HUDEP-2 (cell line): Measurements from ENCODE around the gene SLITRK4.

Source experiments
- DNase-seq, 76 experiments: peaks; one replicate each; lab custom pipeline; 2025; ENCODE audit not compliant: unreplicated experiment in 76 of 76; lab: John Stamatoyannopoulos, UW

SLITRK4 gene, protein sequence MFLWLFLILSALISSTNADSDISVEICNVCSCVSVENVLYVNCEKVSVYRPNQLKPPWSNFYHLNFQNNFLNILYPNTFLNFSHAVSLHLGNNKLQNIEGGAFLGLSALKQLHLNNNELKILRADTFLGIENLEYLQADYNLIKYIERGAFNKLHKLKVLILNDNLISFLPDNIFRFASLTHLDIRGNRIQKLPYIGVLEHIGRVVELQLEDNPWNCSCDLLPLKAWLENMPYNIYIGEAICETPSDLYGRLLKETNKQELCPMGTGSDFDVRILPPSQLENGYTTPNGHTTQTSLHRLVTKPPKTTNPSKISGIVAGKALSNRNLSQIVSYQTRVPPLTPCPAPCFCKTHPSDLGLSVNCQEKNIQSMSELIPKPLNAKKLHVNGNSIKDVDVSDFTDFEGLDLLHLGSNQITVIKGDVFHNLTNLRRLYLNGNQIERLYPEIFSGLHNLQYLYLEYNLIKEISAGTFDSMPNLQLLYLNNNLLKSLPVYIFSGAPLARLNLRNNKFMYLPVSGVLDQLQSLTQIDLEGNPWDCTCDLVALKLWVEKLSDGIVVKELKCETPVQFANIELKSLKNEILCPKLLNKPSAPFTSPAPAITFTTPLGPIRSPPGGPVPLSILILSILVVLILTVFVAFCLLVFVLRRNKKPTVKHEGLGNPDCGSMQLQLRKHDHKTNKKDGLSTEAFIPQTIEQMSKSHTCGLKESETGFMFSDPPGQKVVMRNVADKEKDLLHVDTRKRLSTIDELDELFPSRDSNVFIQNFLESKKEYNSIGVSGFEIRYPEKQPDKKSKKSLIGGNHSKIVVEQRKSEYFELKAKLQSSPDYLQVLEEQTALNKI

DNA sequence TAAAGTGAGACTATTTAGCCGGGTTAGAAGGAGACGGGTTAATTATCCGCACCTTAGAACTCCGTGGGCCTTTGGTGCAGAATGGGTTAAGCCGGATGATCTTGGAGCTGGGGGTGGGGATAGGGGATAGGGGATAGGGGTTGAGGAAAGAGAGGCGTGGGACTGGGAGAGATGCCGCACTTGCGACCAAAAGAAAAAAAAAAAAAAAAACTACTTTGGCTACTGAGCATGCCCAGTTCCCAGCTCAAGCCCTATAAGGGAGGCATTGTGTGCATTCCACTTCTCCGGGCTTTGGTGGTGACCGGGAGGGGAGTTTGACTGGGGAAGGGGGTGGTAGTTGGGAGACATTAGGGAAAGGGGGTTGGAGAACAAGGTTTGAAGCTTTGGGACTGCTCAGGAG is at the start of gene SLITRK4:
SLITRK4 (minus strand) TSS at position 187 of the 400 bp plus-strand sequence. CDS start 4,993 bp downstream, outside the sequence.
- DNase-seq: no peak

DNA sequence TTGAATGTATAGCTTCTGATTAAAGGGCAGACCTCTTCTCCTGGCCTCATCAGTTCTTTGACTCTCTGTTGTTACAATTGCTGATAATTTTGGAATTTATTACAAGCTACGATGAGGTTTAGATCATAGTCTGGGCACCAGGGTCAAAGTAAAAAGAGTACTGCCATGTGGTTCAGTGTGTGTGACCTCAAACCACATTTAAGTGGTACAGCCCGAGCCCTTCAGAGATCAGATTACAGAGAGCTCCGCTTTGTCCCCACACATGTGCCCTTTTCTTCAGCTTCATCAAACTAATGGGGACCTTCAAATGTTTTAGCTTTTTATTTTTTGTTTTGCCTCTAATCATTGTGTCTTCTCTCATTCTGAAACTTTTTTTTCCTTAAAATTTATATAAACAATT is 47.6 kb upstream of the SLITRK4 start:
- DNase-seq: no peak

DNA sequence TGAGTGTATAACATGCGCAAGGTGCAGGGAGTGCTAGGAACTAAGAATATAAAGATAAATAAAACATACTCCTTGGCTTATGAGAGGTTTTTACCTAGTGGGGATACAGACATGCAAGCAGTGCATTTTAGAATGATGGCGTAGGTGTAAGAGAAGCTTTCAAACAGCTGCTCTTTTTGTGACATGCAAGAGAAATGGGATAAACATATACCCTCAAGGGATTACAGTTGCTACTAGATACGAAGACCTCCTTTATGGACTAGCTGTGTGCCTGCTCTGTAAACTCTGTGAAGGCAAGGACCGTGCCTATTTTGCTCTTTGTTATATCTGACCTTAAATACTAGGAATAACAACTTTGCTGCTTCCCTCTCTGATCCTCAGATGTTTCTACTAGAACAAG is 39.0 kb upstream of the SLITRK4 start:
- DNase-seq: no peak

DNA sequence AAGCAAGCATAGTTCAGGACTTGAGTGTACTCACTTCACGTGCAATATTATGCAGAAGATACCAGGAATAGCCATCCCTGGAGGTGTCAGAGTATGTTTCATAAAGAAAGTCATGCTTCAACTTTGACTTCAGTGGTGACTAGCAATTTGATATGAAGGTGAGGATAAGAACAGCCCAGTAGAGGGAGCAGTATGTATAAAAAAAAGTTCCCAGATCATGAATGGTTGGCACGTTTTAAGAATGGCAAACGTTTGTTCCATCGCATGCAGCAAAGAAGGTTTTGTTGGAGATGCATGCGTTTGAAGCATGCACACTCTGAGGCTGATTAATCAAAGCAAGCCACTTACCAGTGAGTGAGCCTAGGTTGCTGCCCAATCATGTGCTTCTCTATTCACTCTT is 33.5 kb upstream of the SLITRK4 start:
- DNase-seq: peak in 1 of 76 experiments; percentile 6

DNA sequence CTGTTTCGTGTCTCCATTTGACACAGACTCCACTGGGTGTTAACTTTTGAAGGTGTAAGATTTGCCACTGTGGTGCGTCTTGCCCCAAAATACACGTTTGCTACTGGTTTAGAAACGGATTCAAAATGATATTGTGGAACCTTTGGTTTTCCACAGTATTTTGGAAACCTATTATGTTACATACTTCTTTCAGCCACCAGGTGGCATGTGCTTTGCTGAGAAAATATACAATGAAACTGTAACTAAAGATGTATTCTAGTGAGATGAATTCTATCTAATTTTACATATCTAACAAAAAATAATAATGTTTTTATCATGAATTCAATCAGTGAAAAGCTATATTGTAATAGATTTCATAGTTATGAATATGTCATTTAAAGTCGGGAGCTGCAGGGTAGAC is 28.4 kb upstream of the SLITRK4 start:
- DNase-seq: peak in 1 of 76 experiments; percentile 0

DNA sequence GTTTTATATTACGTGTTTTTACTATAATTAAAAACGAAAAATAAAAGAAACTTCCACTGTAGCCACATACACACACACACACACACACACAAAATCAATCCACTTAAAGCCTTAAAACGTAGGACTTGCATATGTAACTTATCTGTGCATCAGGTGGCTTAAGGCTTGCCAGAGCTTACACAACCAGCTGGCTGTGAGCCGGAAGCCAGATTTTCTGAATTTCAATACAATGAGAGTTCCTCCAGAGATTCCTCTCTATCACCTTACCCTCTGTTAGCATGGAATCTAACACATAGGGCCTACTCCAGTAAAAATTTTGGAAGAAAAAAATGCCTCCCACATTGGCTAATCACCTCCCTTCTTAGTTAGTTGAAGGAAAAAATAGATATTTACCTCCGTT is 27.9 kb upstream of the SLITRK4 start:
- DNase-seq: no peak

DNA sequence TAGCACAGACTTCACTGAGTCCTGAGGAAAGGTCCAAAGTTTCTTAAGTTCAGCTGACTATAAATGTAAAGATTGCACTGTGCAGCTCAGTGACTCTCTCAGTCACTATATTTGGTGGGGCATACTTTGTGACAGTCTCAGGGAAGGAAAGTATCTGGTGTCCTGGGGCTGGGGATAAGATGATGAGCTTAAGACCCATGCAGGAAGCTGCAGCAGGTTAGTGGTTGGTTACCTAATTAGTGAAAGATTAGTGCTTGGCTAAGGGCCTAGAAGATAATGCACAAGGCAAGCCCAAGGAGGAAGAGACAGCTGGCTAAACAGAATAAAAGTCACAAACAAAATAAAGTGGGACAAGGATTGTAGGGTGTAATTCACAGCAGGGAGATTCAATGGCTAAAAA is 25.4 kb upstream of the SLITRK4 start:
- DNase-seq: no peak

DNA sequence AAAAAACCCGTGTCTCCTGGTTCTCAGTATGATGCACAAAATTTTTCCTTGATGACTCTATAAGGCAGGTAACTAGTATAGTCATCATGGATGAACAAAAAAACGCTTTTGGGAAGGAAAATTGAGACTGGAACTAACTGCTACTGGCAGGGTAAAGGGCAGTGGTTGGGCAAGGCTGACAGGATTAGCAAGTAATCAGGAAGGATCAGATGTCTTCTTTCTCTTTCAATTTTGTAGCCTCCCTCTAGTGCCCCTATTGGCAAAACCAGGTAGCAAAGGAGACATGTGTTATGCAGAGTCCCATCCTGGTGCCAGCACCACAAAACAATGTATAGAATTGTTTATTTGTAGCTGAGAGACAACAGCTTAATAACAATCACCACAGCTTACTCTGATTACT is 12.8 kb upstream of the SLITRK4 start:
- DNase-seq: peak in 5 of 76 experiments; percentile 0 to 31 (median 3)

DNA sequence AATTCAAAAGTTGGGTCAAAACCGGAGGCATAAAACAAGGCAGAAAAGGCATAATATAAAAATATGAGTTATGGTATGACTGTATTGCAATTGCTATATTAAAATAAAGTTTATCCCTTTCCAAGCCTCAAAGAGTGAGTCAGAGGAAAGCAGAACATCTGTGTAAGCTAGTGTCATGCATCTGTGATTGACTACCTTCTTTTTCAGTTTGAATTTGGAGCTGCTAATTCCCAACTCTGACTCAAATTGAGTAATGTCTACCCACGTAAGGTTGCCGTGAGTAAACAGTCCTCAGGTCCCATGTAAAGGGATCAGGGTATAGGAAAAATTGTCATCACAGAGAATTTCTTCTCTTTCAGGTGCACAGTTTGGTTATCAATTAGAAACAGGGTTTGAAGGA is 6.5 kb upstream of the SLITRK4 start:
- no peak for DNase-seq

DNA sequence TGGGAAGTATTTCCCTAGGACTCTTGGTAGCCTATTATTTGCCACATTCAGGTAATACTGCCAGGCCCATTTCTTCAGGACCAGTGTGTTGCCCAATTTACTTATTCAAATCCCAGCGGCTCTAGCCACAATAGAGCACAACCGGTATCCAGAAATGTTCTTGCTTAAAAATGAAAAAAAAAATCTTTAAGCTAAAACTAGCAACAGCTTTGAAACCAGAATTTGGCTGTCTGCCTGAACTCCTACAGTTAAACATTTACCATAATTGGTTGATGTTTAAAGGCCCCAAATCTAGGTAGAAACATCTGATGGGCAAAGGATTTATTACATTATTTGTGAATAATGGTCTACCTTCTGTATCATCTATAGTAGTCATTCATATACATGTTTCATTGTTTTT is 930 bp upstream of the SLITRK4 start:
- no peak for DNase-seq

DNA sequence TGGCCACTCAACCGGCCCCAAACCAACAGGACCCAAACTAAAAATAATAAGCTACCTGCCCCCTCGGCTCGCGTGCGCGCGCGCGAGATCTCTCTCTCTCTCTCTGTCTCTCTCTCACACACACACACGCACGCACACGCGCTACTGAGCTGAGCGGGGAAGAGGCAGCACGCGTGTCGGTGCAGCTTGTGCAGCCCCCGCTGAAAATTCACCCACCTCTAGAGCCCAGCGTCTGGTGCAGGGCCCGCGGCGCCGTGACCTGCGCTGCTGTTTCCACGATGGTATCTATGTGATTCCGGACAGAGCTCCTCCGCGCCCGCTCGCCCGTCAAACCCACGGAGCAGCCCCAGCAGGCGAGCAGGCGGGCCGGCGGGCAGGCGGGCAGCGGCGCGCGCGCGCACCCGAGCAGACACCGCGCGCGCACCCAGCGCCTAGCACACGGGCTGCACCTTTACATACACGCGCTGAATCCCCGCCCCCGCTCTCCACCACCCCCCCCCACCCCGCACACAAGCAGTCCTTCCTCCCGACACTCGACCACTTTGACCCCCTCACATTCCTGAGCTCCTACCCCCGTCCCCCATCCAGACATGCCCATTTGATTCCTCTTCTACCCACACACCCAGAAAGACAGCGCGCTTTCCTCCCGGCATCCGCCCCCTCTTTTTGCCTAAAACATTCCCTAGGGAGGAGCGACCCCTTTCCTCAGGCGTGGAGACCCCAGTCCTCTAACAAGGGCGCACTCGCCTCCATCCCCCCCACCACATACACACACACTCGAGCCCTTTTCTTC is 1.0 kb downstream of the SLITRK4 start:
- no peak for DNase-seq

DNA sequence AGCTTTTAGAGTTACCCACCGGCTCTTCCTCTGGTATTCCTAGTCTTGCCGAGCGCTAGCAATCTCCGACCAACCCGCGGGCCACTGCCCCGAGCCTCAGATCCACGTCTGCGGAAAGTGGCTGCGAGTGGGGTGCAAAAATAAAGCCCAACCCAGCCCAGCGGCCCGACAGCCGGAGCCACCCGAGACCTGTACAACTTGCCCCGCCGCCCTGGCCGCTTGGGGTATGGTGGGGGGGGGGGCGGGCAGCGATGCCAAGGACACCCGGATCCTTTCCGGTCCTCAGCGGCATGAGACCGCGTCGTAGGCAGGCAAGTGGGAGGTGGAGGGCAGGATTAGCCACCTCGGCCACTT is 1.6 kb downstream of the SLITRK4 start:
- no peak for DNase-seq

DNA sequence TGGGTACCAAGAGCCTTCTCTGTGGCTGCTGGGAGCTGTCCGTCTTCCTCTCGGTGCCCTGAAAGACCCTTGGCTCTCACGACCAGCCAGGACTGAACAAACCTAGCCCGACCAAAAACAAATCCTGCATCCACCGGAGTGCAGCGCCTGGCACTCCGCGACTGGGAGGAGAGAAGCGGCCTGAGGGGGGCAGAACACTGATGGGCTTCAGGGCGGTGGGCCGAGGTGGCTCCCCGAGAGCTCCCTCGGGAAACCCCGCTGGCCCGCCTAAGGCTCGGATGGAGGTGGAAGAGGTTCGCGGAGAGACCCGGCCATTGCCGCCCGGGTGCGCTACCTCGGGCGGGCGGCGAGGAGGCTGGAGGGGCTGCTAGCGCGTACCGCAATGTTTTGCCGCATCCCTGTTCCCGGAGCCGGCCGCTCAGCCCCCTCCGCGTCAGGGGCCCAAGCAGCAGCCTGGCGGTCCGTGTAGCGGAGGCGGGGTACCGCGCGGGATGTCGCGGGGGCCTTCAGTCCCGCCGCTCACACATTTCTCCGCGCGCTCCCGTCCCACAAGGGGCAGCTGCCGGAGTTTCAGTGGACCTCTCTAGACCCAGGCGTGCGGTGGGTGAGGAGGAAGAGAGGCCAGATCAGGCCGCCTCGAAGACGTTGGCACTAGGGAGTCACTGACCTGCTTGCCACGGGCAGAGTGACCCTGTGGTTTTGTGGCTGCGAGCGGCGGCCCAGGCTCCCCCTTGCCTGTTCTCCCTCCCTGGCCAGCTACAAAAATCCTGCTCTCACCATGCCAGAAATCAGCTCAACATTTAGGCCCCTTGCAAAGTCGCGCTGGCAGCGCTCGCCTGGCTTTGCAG is 2.2 kb downstream of the SLITRK4 start:
- no peak for DNase-seq

DNA sequence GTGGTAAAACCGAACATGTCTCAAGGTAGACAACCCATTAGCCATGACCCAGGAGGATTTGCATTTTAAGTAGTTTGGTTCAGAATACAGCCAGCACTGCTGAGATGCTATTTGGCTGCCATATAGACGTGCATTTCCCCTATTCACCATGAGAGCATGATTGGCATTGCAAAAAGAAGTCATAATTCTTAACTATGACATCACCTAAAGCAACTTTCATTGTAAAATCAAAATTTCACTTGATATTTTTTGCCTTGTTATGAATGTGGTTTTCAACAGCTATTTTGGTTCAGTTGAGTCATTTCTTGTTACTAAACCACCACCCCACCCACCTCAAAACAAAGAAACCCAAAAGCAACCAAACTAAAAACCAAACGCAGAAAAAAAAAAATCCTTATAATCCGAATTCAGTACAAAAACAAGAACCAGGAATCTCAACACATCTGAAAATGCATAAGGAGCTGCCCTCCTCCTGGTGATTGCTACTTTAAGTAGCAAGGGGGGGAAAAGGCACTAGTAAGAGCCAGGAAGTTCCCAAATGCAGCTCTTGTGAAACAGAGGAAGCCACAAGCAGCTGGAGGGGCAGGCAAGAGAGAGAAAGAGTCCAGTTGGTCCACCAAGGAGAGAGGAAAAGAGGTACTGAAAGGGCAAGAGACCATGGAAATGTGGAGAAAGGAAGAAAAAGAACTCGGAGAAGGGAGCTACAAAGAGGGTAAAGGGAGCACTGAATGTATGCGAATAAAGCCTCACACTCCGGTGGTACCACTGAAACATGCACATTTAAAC is 3.1 kb downstream of the SLITRK4 start:
- DNase-seq: no peak

DNA sequence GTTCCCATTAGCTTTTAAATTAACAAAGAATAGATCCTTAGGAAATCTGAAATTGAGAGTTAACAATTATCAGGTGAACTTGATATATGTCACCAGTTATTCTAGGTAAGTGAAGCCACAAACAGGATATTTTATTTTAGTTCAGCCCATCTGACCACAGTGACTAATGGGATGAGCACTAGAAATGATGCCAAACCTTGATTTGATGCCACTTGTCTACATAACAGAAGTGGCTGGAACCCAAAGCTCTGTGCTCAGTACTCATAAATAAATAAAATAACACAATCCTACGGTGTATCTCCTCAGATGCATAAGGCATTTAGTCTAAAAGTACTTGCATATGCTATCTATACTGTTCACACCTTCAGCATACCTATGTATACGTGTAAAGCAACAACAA is 12.2 kb downstream of the SLITRK4 start:
- DNase-seq: no peak

DNA sequence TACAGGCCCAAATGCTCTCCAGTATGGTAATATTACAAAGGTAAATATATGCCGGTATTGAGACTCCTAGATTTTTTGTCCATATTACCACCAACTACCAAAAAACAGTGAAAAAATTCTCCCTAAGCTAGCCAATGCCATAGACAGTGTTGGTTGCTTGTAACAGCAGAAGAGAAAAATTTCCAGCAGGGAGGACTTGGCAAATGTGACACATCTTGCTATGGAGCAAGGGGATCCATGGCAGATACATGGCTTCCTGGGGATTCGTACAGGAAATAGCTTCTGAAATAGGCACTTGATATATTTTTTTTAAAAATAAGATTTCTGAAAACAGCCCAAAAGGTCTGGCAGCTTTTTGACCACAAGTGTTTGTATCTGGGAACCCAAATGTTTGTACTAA is 14.6 kb downstream of the SLITRK4 start:
- DNase-seq: no peak

DNA sequence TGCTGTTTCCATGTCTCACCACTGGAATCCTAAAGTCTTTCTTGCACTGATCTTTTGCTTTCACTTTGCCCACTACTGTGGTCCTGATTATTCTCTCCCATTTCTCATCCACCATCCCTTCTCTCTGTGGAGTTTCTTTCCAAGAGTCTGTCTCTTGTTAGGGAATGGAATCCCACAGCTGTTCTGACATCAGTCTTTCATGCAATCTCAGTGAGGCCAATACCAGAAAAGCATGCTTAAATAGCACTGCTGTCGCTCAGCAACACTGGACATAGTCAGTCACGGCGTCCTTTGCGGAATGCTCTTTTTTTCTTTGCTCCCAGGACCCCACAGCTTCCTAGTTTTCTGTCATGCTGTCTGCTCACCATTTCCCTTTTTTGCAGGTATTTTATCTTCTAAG is 20.1 kb downstream of the SLITRK4 start:
- DNase-seq: no peak

DNA sequence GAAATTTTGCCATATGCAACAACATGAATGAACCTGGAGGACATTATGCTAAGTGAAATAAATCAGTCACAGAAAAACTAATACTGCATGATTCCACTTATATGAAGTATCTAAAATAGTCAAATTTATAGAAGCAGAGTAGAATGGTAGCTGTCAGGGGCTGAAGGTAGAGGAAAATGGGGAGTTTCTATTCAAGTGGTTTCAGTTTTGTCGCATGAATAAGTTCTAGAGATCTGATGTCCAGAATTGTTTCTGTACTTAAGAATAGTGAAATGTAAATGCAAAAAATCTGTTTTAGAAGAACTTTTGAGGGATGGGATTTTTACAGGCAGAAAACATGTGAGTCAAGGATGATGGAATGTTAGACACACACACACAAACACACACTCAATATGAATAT is 34.1 kb downstream of the SLITRK4 start:
- no peak for DNase-seq

DNA sequence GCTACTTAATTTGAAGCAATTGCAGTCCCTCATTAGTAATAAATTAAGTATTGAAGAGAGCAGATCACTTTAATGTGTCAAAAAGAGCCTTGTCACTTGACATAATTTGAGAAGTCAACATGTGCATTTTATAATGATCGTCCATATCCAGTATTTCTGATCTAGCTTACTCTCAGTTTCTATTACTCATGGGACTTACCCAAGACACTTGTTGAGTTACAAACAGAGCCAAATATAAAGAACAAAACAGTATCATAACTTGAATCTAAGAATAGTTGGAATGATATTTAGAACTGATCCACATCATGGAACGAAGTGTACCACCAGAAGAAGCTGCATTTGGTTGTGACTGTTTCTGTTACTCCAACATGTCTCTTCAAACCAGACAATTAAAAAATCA is 54.7 kb downstream of the SLITRK4 start:
- no peak for DNase-seq

DNA sequence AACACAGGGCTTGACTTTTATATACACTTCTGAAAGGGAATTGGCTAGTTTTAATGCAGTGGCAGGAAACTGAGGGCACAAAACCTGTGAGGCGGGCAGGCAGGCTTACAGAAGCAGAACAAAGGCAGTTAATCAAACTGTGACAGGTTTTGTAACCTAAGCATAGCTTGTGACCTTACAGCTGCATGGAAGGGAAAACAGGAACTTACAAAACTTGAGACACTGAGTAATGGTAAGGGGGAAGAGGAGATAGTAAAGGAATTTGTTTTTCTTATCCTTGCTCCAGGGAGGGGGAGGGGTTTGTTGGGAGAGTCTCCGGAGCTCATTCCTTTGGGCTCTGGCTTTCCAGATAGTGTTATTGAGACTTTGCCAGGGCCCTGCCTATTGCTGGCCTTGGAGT is 55.6 kb downstream of the SLITRK4 start:
- no peak for DNase-seq
